Right lobe of liver (tissue), 6 donors: ENCODE data around the gene NIPAL3. TPM values are rescaled to one million over a fixed set of nuclear protein-coding genes. Genes with fewer than 3 reads are reported as not detected.
A peak's percentile ranks its signal among the peaks of the same experiment; 100 is the strongest.
"Not testable (repeated sequence)": the region's sequence is repeated elsewhere in the genome, so short reads cannot be mapped to it uniquely, and the experiment has no call there.

Source experiments
- ATAC-seq, 4 donors: fragments of 200-7000 bp; cut with Tn5 transposase; one replicate each; pipeline ENCODE4 v1.9.1; 2020; ENCODE audit warnings: mild to moderate bottlenecking in 4 of 4, moderate library complexity in 4 of 4
- DNase-seq, 3 donors: peaks; one replicate each; pipeline ENCODE4 v3.0.0-alpha.2; 2020
- H3K27ac ChIP-seq, 3 donors: fragments of 200-600 bp; one replicate each; pipeline ENCODE4 v1.8.0; 2022
- H3K27me3 ChIP-seq, 2 donors: fragments of 200-600 bp; one replicate each; pipeline ENCODE4 v1.8.0; 2022
- H3K36me3 ChIP-seq, 4 donors: fragments of 200-600 bp; sonication (generic) in 1 of 4; one replicate each; pipeline versions ENCODE4 v1.5.1 to v1.8.0; 2017 to 2022; ENCODE audit warnings: control low read depth in 1 of 4
- H3K4me1 ChIP-seq, 4 donors: fragments of 200-600 bp; sonication (generic) in 1 of 4; one replicate each; pipeline versions ENCODE4 v1.5.1 to v1.8.0; 2017 to 2022; ENCODE audit warnings: control low read depth in 1 of 4
- H3K4me3 ChIP-seq, 3 donors: fragments of 200-600 bp; one replicate each; pipeline ENCODE4 v1.8.0; 2022
- H3K9me3 ChIP-seq, 4 donors: fragments of 200-600 bp; sonication (generic) in 1 of 4; one replicate each; pipeline versions ENCODE4 v1.5.1 to v1.8.0; 2017 to 2022; ENCODE audit warnings: control low read depth in 1 of 4
- CTCF ChIP-seq, 4 donors: fragments of 200-600 bp in 3 of 4; fragments of 450-650 bp in 1 of 4; IDR thresholded peaks; one replicate each; pipeline versions ENCODE4 v1.5.1 to v1.8.0; 2016 to 2022; ENCODE audit warnings: antibody characterized with exemption in 4 of 4, mild to moderate bottlenecking in 2 of 4
- POLR2A ChIP-seq: fragments of 450-650 bp; IDR thresholded peaks from one replicate; pipeline ENCODE4 v1.6.1; 2017; ENCODE audit warnings: antibody characterized with exemption, mild to moderate bottlenecking
- WGBS: methylation state at CpG from one replicate; pipeline ENCODE4 v1.1.6; 2018; ENCODE audit warnings: low coverage, low lambda C conversion rate; ENCODE audit not compliant: insufficient coverage; ENCODE audit errors: missing lambda C conversion rate; 5-methylcytosine and 5-hydroxymethylcytosine counted together
- intact Hi-C, 2 donors: fragments of 100-400 bp; cut with DNase I; formaldehyde crosslinking; loops; one replicate each; pipeline versions ENCODE4 v1.11.2 to v1.14.1; 2022
- total RNA-seq, 6 experiments: library from RNA; depleted of rRNA in 2 of 6; stranded (reverse); fragments of >200 nt in 2 of 6; fragmentation: NEBNext Ultra II Directional in 3 of 6; extraction: Animal tissue kit (Norgen Biotek cat#: 25700) in 3 of 6; gene quantifications; one replicate each; pipeline versions ENCODE4 v1.1.0 to v1.2.4, GENCODE V29; 2016 to 2023
- donor health status: DM: no; HTN: yes; CAD: no.
- donor health status: DM: no; HTN: no; CAD: no.
- donor health status: DM: no; HTN: no; CAD: no.
- donor health status: DM: no; HTN: yes; CAD: no.
- donor health status: DM: no; HTN: yes; CAD: no.

The NIPAL3 gene
- total RNA-seq, 6 experiments from 2014 or later: 3.4 to 9.2 (median 6.0) TPM

GRCh38 chr1:24486331-24487065, 70.9 kb downstream of the NIPAL3 start:
- intact Hi-C loops: no loop called here
- Histone ChIP-seq H3K27me3 (no peaks in the 10 kb centered on the region), H3K36me3 (no peaks in the 10 kb centered on the region), H3K27ac (no peak overlapping the region), H3K4me1 (no peaks in the 10 kb centered on the region), H3K4me3 (no peak overlapping the region), H3K9me3 (no peaks in the 10 kb centered on the region)
- ATAC-seq: no peak
- 75% methylated on average over 5 of the region's 7 CpGs for WGBS
- TF ChIP-seq CTCF (IDR thresholded peaks at IDR 0.05): no peak
- no peak for TF ChIP-seq POLR2A
- DNase-seq: no peak

GRCh38 chr1:24487455-24487854, 71.9 kb downstream of the NIPAL3 start:
- TF ChIP-seq CTCF (IDR thresholded peaks at IDR 0.05): no peak
- H3K27me3 ChIP-seq: no peaks in the 10 kb centered on the region
- H3K4me3 ChIP-seq: no peak overlapping the region
- DNase-seq: no peak
- H3K4me1 ChIP-seq: no peaks in the 10 kb centered on the region
- intact Hi-C loops: no loop called here
- WGBS: 86% methylated on average over 9 of the region's 9 CpGs
- no peak for ATAC-seq
- no peak overlapping the region for H3K27ac ChIP-seq
- no peaks in the 10 kb centered on the region for H3K9me3 ChIP-seq
- H3K36me3 ChIP-seq: no peaks in the 10 kb centered on the region

- DNase-seq, intact Hi-C loops, H3K4me1 ChIP-seq, H3K9me3 ChIP-seq, H3K4me3 ChIP-seq, H3K36me3 ChIP-seq, H3K27me3 ChIP-seq, H3K27ac ChIP-seq, ATAC-seq: not testable (repeated sequence)
- WGBS: 100% methylated on average over 2 of the region's 7 CpGs
Observed at GRCh38 chr1:24488159-24488558, 72.6 kb downstream of the NIPAL3 start.

GRCh38 chr1:24489674-24490073, 74.1 kb downstream of the NIPAL3 start:
- TF ChIP-seq POLR2A: no peak
- no peak for TF ChIP-seq CTCF (IDR thresholded peaks at IDR 0.05)
- intact Hi-C loops: no loop called here
- no peaks in the 10 kb centered on the region for H3K27me3 ChIP-seq
- ATAC-seq: no peak
- no peak overlapping the region for H3K27ac ChIP-seq
- no peak overlapping the region for H3K4me3 ChIP-seq
- H3K36me3 ChIP-seq: no peaks in the 10 kb centered on the region
- H3K9me3 ChIP-seq: no peaks in the 10 kb centered on the region
- H3K4me1 ChIP-seq: no peaks in the 10 kb centered on the region
- no peak for DNase-seq
- WGBS: 100% methylated on average over 2 of the region's 13 CpGs

GRCh38 chr1:24490101-24490781, 74.6 kb downstream of the NIPAL3 start:
- intact Hi-C loops: no loop called here
- no peak overlapping the region for H3K27ac ChIP-seq
- TF ChIP-seq POLR2A (no peak), CTCF (IDR thresholded peaks at IDR 0.05) (no peak)
- no peak for ATAC-seq
- H3K27me3 ChIP-seq: no peaks in the 10 kb centered on the region
- peak in 1 of 3 donors; percentile 37 for DNase-seq
- H3K36me3 ChIP-seq: no peaks in the 10 kb centered on the region
- 100% methylated on average over 1 of the region's 18 CpGs for WGBS
- no peak overlapping the region for H3K4me3 ChIP-seq
- no peaks in the 10 kb centered on the region for H3K4me1 ChIP-seq
- no peaks in the 10 kb centered on the region for H3K9me3 ChIP-seq
